HL-60 (cell line): ENCODE results near the gene ABI2.

ENCODE experiments used
- CTCF ChIP-seq: IDR thresholded peaks from one replicate; pipeline ENCODE4 v1.5.1; 2011; ENCODE audit warnings: low read length, control low read depth, inconsistent platforms; ENCODE audit not compliant: insufficient read depth
- GABPA ChIP-seq: IDR thresholded peaks from 2 replicates; pipeline ENCODE4 v1.6.1; 2012; ENCODE audit warnings: low read depth
- POLR2AphosphoS5 ChIP-seq: IDR thresholded peaks from 2 replicates; pipeline ENCODE4 v1.6.1; 2012; ENCODE audit warnings: low read depth
- REST ChIP-seq: IDR thresholded peaks from 2 replicates; pipeline ENCODE4 v1.6.1; 2012; ENCODE audit warnings: low read depth; ENCODE audit not compliant: insufficient replicate concordance
- SPI1 ChIP-seq: IDR thresholded peaks from 2 replicates; pipeline ENCODE4 v1.6.1; 2012; ENCODE audit warnings: low read depth, mild to moderate bottlenecking, borderline replicate concordance

- TF ChIP-seq CTCF (no peak), POLR2AphosphoS5 (no peak), GABPA (no peak), SPI1 (no peak), REST (no peak)
These were observed 24.5 kb downstream of the ABI2 start for GRCh38 chr2:203352604-203353255.
